Measurements from ENCODE around the gene MAPKAP1.

DNA sequence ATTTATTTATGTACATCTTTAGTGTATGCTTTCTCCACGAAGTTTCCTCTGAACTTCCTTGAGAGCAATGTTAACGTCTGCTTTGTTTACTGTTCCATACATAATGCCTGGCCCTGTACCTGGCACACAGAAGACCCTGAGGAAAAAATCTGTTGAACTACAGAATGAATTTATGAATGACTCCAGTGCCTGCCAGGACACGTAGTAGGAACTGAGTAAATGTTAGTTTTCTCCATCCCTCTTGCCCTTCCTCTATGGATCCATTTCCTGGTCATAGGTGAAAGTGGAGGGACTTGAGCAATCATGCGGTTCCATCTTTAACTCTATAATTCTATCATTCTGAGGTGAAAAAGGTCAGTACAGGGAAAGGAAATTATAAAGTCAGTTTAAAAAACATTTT, 117.7 kb downstream of the MAPKAP1 start:
- TF ChIP-seq, protein P1, sequence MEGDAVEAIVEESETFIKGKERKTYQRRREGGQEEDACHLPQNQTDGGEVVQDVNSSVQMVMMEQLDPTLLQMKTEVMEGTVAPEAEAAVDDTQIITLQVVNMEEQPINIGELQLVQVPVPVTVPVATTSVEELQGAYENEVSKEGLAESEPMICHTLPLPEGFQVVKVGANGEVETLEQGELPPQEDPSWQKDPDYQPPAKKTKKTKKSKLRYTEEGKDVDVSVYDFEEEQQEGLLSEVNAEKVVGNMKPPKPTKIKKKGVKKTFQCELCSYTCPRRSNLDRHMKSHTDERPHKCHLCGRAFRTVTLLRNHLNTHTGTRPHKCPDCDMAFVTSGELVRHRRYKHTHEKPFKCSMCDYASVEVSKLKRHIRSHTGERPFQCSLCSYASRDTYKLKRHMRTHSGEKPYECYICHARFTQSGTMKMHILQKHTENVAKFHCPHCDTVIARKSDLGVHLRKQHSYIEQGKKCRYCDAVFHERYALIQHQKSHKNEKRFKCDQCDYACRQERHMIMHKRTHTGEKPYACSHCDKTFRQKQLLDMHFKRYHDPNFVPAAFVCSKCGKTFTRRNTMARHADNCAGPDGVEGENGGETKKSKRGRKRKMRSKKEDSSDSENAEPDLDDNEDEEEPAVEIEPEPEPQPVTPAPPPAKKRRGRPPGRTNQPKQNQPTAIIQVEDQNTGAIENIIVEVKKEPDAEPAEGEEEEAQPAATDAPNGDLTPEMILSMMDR (IDR thresholded peaks at IDR 0.05) = no peak
- TF ChIP-seq POLR2A (IDR thresholded peaks at IDR 0.05) = no peak
